ENCODE data around the gene SVIL. TPM values are rescaled to one million over a fixed set of nuclear protein-coding genes. Genes with fewer than 3 reads are reported as not detected.

The SVIL gene
- total RNA-seq, 1 experiment from 2014 or later: 15.3 TPM

GRCh38 chr10:29671228-29671780 lies 36.5 kb upstream of the SVIL start:
- no peak overlapping the region for H2BK5ac ChIP-seq (ENCODE audit: insufficient read length, low read length)
- no peak overlapping the region for H2BK120ac ChIP-seq (ENCODE audit: low read depth, low read length, poor library complexity, severe bottlenecking)
- no peak overlapping the region for H3K9ac ChIP-seq (ENCODE audit: extremely low read depth, insufficient read length, low read length)
- no peaks in the 10 kb centered on the region for H4K20me1 ChIP-seq (ENCODE audit: control insufficient read depth, insufficient read depth, insufficient read length)
- no peak overlapping the region for H2BK20ac ChIP-seq (ENCODE audit: low read depth, low read length, poor library complexity, severe bottlenecking)
- DNase-seq: no peak
- H3K79me1 ChIP-seq (ENCODE audit: insufficient read depth, low read depth, low read length, poor library complexity, severe bottlenecking): no peaks in the 10 kb centered on the region
- peaks cover 5% of the 10 kb centered on the region for H3K4me1 ChIP-seq (ENCODE audit: insufficient read depth, low read length)
- no peak overlapping the region for H2AFZ ChIP-seq (ENCODE audit: low read length)
- H3K79me2 ChIP-seq (ENCODE audit: insufficient read depth, low read length): no peaks in the 10 kb centered on the region
- peaks cover 30 to 31% (median 30%) of the 10 kb centered on the region in 3 experiments for H3K36me3 Mint-ChIP-seq (ENCODE audit: insufficient read depth in 1 of 3, low read depth in 3 of 3)
- H4K91ac ChIP-seq (ENCODE audit: insufficient read length, low read depth, low read length): no peak overlapping the region
- H3K4me1 Mint-ChIP-seq: peaks cover 28 to 36% of the 10 kb centered on the region in 2 experiments
- peaks cover 26 to 28% of the 10 kb centered on the region in 2 experiments for H3K9me3 Mint-ChIP-seq
- H3K4ac ChIP-seq (ENCODE audit: low read depth, low read length): no peak overlapping the region
- H2BK12ac ChIP-seq (ENCODE audit: insufficient read length, low read depth, low read length): no peak overlapping the region
- no peak overlapping the region for H4K8ac ChIP-seq (replicated peaks; ENCODE audit: insufficient read length, low read depth, low read length)
- peaks cover 20% of the 10 kb centered on the region for H3K9me3 ChIP-seq (ENCODE audit: control insufficient read depth, low read depth, low read length)
- no peak overlapping the region for H3K23ac ChIP-seq (ENCODE audit: insufficient read length, low read depth, low read length)
- TF ChIP-seq CTCF (conservative IDR thresholded peaks at IDR 0.05): no peak
- no peak overlapping the region for H3K27ac ChIP-seq (ENCODE audit: insufficient read length, low read depth, low read length)
- no CpG with 5 or more reads among the region's 7 CpGs for WGBS (ENCODE audit: extremely low coverage, insufficient read length, low lambda C conversion rate)
- H3K23me2 ChIP-seq (ENCODE audit: insufficient read length, low read depth, low read length, poor library complexity, severe bottlenecking): no peaks in the 10 kb centered on the region
- peak overlapping the region in 2 of 3 experiments; percentile 33 to 55; a peak in 3 of 7 replicates for H3K27ac Mint-ChIP-seq
- H3K4me3 Mint-ChIP-seq: no peak overlapping the region
- no peak overlapping the region for H2AK5ac ChIP-seq (ENCODE audit: insufficient read length, low read length)
- H2BK15ac ChIP-seq (ENCODE audit: low read depth, low read length): no peak overlapping the region
- H3T11ph ChIP-seq (ENCODE audit: low read length): no peak overlapping the region
- no peak overlapping the region for H3K18ac ChIP-seq (ENCODE audit: insufficient read length, low read depth, low read length)
- H4K5ac ChIP-seq (ENCODE audit: insufficient read length, low read depth, low read length): no peak overlapping the region
- H3K56ac ChIP-seq (ENCODE audit: insufficient read length, low read depth, low read length): no peak overlapping the region
- no peak overlapping the region for H3K14ac ChIP-seq (ENCODE audit: insufficient read depth, low read length)
- H3K27me3 ChIP-seq (ENCODE audit: insufficient read depth, low read length): no peaks in the 10 kb centered on the region
- no peak overlapping the region for H3K4me2 ChIP-seq (ENCODE audit: insufficient read depth, insufficient read length, low read length)
- no peaks in the 10 kb centered on the region for H3K27me3 Mint-ChIP-seq (ENCODE audit: low read depth)
